Hematopoietic multipotent progenitor cell treated with erythropoietin and hydrocortisone succinate and interleukin-3 and kit ligand, for 8 days (in vitro differentiated cells): ENCODE measurements around the gene IMPA2.
"Not testable (repeated sequence)": the region's sequence is repeated elsewhere in the genome, so short reads cannot be mapped to it uniquely, and the experiment has no call there.

Source experiments
- DNase-seq: peaks from one replicate; pipeline ENCODE4 v3.0.0-alpha.2; 2015

Gene IMPA2

GRCh38 chr18:11981192-11981542 lies at the start of gene IMPA2:
IMPA2 (plus strand) TSS chr18:11981507; CDS start chr18:11981670, 163 bp downstream.
- no peak for DNase-seq

DNA sequence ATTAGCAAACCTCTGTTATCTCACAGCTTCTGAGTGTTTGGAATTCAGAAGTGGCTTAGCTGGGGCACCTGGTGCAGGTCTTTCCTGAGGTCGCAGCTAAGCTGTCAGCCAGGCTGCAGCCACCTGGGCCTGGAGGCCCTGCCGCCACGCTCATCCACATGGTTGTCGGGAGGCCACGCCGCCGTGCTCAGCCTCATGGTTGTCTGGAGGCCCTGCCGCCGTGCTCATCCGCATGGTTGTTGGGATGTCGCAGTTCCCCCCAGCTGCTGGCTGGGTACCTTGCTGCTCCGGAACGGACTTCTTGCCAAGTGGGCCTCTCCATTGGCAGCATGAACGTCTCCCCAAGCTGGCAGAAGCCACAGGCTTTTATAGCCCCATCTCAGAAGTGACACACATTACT lies 48.9 kb upstream of the IMPA2 start:
- DNase-seq: no peak

DNA sequence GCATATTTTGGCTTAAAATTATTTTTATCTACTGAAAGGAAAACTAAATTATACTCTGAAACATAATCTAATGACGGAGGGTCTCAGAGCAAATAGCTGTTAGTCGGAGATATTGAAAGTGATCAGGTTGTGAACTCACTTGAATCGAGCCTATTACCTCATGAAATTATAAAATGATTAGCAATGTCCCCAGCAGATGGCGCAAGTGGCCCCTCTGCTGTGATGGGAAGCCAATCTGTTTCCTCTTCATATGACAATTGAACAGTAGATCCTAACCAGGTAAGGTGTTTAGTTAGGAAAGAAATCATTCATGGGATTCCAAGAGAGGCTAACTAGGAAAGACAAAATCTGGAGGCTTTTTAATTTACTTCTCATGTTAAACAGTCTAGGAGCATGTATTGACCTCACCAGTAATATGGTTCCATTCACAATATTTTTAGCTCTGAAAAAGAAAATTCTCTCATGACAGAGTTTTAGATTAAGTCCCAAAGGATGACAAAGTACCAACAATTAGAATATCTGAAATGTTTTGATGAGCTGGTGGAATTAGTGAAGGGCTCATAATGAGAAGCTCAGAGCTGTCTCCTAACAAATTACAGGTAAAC lies 43.3 kb upstream of the IMPA2 start:
- peak; percentile 82 for DNase-seq

DNA sequence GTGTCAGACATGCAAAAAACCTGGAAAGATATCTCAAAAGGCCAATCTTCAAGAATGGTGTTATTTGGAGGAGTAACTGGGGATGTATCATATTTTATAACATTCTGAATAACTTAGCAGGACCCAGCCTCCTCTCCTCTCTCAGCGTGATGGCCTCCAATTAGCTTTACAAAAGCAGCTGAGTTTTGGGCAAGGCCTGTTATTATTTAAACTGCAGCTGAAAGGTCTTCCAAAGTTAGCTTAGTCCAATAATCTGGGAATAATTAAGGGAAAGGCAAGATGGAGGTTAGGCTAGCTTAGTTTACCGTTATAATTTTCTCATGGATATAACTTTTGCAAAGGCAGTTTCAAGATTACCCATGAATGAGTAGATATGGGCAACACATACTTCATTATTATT lies 40.4 kb upstream of the IMPA2 start:
- no peak for DNase-seq

DNA sequence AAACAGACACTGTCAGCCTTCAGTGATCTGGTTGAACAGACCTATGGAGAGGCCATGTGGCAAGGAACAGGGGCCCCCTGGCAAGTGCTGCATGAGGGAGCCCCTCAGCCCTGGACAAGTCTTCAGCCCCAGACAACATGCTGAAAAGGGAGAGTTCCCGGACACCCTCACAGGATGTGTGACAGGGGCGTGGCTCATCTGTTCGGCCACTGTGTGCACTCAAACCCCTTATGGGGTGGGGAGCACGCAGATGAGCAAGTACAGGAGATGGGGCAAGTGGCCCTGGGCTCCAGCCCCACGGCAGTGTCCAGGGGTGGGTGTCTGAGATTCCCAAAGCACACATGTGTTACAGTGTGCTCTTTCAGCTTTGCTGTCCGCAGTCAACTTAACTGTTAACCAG lies 37.8 kb upstream of the IMPA2 start:
- peak; percentile 72 for DNase-seq

GRCh38 chr18:11944252-11944651 lies 37.1 kb upstream of the IMPA2 start:
- peak; percentile 95 for DNase-seq

- no peak for DNase-seq
These were observed 36.5 kb upstream of the IMPA2 start for GRCh38 chr18:11944786-11945185.

GRCh38 chr18:11945834-11946659 lies 35.3 kb upstream of the IMPA2 start:
- DNase-seq: not testable (repeated sequence)

DNA sequence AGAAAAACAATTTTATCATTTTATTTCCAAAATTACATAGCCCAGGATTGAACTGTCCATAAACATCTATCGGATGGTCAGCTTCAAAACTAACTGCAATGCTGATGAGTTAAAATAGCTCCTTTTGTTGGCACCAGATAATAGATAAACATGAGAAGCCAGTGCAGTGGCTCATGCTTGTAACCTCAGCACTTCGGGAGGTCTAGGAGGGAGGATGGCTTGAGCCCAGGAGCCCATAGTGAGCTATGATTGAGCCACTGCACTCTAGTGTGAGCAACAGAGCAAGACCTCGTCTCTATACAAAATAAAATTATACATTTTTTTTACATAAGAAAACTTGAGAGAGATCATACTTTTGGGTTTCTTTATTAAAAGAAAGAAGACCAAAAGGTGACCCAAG lies 34.6 kb upstream of the IMPA2 start:
- peak; percentile 80 for DNase-seq

- DNase-seq: peak; percentile 98
These were observed 33.8 kb upstream of the IMPA2 start for GRCh38 chr18:11947214-11948191.

GRCh38 chr18:11948852-11949523 lies 32.3 kb upstream of the IMPA2 start:
- no peak for DNase-seq

GRCh38 chr18:11950824-11951223 lies 30.5 kb upstream of the IMPA2 start:
- DNase-seq: no peak

DNA sequence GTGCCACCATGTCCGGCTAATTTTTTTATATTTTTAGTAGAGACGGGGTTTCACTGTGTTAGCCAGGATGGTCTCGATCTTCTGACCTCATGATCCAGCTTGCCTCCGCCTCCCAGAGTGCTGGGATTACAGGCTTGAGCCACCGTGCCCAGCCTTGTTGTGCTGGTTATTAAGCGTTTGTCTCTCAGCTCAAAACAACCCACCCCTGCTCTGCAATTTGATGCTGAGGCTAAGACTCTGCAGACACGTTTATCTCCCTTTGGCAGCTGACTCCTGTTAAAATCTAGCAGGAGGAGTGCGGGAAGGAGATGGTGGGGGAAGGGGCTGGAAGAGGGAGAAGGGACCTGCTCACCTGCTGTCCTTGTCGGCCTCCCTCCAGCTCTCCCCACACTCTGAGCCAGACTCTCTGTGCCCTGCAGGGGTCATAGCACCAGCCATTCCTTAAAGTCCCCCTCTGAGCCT lies 29.9 kb upstream of the IMPA2 start:
- DNase-seq: peak; percentile 51

DNA sequence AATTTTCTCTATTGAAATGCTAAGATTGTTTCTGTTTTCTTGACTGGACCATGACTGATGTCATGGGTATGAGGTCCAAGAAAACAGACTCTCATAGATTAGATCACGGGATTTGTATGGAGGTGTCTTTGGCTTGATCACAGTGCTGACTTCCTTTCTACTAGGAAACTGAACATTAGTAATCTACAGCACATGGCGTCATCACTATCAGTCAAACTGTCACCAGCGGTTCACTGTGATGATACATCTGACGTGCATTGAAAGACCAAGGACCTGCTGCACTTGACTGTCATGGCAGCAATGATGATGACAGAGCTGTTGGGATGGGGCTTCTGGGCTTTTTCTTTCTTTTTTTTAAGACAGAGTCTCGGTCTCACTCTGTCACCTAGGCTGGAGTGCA lies 28.2 kb upstream of the IMPA2 start:
- DNase-seq: peak; percentile 42

DNA sequence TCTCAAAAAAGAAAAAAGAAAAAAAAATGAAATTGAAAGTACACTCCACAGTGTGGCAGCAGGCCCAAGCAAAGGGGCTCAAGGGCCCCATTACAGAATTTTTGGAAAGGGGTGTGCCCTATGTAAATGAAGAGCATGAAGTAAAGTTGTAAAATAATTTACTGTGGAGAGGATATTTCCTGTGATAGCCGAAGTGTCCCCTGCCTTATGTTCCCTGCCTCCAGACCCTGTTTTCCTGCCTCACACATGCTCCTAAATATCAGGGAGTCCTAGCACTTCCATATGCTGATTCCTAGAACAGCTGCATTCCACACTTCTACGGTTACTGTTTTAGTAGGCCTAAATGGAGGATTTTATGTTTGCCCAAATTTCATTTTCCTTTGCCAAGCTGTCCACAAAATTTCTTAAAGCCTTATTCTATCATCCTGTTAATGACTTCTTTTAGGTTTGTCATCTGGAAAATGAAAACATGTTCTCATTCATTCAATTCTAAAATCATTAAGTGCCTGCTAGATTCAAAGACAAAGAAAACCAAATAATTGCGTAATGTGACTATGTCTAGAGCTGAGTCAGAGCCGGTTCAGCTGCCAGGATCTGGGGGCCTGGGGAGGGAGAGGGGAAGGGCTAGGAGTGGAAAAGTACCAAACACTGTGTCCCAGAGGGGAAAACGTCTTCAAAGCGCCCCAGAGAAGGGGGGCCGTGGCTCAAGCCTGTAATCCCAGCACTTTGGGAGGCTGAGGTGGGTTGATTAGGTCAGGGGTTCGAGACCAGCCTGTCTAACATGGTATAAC lies 25.9 kb upstream of the IMPA2 start:
- peak; percentile 34 for DNase-seq

GRCh38 chr18:11956371-11957308 lies 24.7 kb upstream of the IMPA2 start:
- no peak for DNase-seq

DNA sequence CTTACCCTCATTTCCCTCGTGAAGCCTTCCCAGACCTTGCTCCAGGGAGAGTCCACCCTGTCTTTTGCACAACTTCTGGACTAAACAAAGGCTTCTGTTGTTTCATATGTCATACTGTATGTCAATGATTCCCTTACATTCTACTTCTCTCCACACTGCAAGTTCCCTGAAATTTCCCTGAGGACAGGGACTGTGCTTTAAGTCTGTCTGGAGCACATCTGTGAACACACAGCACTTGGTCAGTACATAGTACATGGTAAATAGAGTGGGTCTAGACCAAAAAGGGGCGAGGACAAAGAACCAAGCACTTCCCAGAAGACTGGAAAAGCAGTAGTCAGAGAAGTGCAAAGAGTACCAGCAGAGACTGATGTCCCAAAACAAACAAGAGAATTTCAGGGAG lies 23.7 kb upstream of the IMPA2 start:
- DNase-seq: no peak

- not testable (repeated sequence) for DNase-seq
These were observed 21.7 kb upstream of the IMPA2 start for GRCh38 chr18:11959651-11960050.

DNA sequence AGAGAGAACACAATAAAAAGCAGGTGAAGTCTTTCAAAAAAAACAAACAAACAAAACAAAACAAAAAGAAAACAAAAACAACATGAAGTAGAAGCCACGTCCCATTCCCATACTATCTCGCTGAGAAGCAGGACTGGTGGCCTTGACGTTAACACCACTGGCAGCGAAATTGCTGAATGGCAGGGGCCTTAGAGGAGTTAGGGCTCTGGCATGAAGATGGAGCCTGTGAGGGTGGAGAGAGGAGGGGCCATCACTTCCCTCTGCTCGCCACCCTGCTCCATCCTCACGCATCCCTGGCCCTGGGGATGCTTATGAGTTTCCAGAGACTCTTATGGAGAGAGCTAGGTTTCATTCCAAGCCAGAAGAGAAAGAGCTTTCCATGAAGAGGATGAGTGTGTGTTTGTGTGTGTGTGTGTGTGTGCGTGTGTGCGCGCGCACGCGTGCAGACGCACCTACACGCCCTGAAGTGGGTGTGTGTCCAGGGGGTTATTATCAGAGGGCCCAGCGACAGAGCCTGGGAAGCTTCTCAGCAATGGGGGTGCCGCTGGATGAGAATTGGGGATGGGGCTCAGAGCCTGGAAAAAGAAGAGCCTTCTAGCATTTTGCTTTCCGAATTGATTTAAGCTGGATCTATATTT lies 20.4 kb upstream of the IMPA2 start:
- DNase-seq: no peak

DNA sequence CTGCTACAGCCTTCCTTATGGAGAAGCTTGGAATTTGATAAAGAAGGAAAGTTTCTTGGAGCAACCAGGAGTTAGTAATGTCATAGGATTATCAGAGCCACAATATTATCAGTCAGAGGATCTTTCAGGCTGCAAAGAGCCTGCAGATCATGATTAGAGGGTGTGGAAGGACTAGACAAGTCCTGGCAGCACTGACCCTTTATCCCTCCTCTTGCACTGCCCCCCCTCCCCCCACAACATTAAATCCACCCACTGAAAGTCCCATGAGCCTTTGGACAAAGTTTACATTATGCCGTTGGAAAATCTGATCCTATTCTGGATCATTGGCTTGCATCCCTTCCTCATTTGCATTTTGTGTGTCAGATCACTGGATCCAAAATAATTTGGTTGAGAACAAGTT lies 18.7 kb upstream of the IMPA2 start:
- DNase-seq: no peak
